HG03521 (cell line): Measurements from ENCODE around the gene APOA1.
"Not testable (repeated sequence)": the region's sequence is repeated elsewhere in the genome, so short reads cannot be mapped to it uniquely, and the experiment has no call there.

Experiments
- ATAC-seq: cut with Tn5 transposase; IDR thresholded peaks from one replicate; pipeline ENCODE4 v1.9.1; 2021; ENCODE audit warnings: mild to moderate bottlenecking, moderate library complexity; ENCODE audit not compliant: unreplicated experiment

APOA1 gene

GRCh38 chr11:116835042-116835772 is 2.2 kb downstream of the APOA1 start:
- no peak for ATAC-seq

GRCh38 chr11:116834535-116835041 is 2.8 kb downstream of the APOA1 start:
- not testable (repeated sequence) for ATAC-seq

GRCh38 chr11:116833816-116834534 is 3.4 kb downstream of the APOA1 start:
- ATAC-seq = no peak

GRCh38 chr11:116833491-116833815 is 4.0 kb downstream of the APOA1 start:
- no peak for ATAC-seq

- no peak for ATAC-seq
Observed at GRCh38 chr11:116832350-116833290, 4.8 kb downstream of the APOA1 start.

- ATAC-seq = no peak
Observed at GRCh38 chr11:116831790-116832349, 5.6 kb downstream of the APOA1 start.

- ATAC-seq = no peak
Observed at GRCh38 chr11:116830184-116830912, 7.1 kb downstream of the APOA1 start.

GRCh38 chr11:116829525-116830183 is 7.8 kb downstream of the APOA1 start, which contains the start of gene APOC3:
Gene APOC3 (plus strand): TSS chr11:116829907. CDS start chr11:116830583, 676 bp downstream.
- no peak for ATAC-seq

GRCh38 chr11:116828632-116829524 is 8.5 kb downstream of the APOA1 start:
- ATAC-seq = no peak

GRCh38 chr11:116827461-116827860 is 10.0 kb downstream of the APOA1 start:
- no peak for ATAC-seq

GRCh38 chr11:116826751-116827431 is 10.5 kb downstream of the APOA1 start:
- no peak for ATAC-seq

GRCh38 chr11:116825854-116826750 is 11.3 kb downstream of the APOA1 start:
- ATAC-seq = no peak

- no peak for ATAC-seq
Observed at GRCh38 chr11:116825434-116825833, 12.0 kb downstream of the APOA1 start.

GRCh38 chr11:116823031-116823843 is 14.2 kb downstream of the APOA1 start, which contains the start of gene APOA4:
Gene APOA4 (minus strand): TSS chr11:116823304. CDS start chr11:116823191, 113 bp downstream.
- no peak for ATAC-seq

- no peak for ATAC-seq
Observed at GRCh38 chr11:116822575-116822974, 14.8 kb downstream of the APOA1 start.
